HepG2 (cell line): Measurements from ENCODE around the gene GATAD2B. TPM values are rescaled to one million over a fixed set of nuclear protein-coding genes. Genes with fewer than 3 reads are reported as not detected.

ENCODE experiments used
- CBFB ChIP-seq: sonication (generic); formaldehyde crosslinking; IDR thresholded peaks from 2 replicates; pipeline ENCODE4 v1.4.0; 2020; ENCODE audit warnings: missing genetic modification reagents
- CEBPB ChIP-seq: IDR thresholded peaks from 2 replicates; pipeline ENCODE4 v1.6.1; 2011; ENCODE audit warnings: low read depth, low read length, improper control_type of control experiment, borderline replicate concordance
- EEA1 ChIP-seq: sonication (generic); formaldehyde crosslinking; IDR thresholded peaks from 2 replicates; pipeline ENCODE4 v1.5.1; 2020; ENCODE audit warnings: mild to moderate bottlenecking, missing genetic modification reagents, borderline replicate concordance
- HOXA9 ChIP-seq: sonication (generic); formaldehyde crosslinking; IDR thresholded peaks from 2 replicates; pipeline ENCODE4 v1.8.1; 2022; ENCODE audit warnings: missing genetic modification reagents, mild to moderate bottlenecking, moderate library complexity, borderline replicate concordance
- JDP2 ChIP-seq: sonication (generic); formaldehyde crosslinking; IDR thresholded peaks from 2 replicates; pipeline ENCODE4 v1.8.1; 2022; ENCODE audit warnings: missing genetic modification reagents, borderline replicate concordance
- LCORL ChIP-seq, 2 experiments: fragments of 450-650 bp in 1 of 2; sonication (generic) in 1 of 2; formaldehyde crosslinking in 1 of 2; IDR thresholded peaks; 2 replicates each; pipeline versions ENCODE4 v1.5.0 to v1.6.1; 2017 to 2020; ENCODE audit warnings: antibody characterized with exemption in 1 of 2, missing genetic modification reagents in 1 of 2
- MEIS1 ChIP-seq: sonication (generic); formaldehyde crosslinking; IDR thresholded peaks from 2 replicates; pipeline ENCODE4 v1.9.0; 2021; ENCODE audit warnings: mild to moderate bottlenecking, missing genetic modification reagents, moderate library complexity, borderline replicate concordance
- NFKBIZ ChIP-seq: IDR thresholded peaks from 2 replicates; pipeline ENCODE4 v1.6.1; 2018; ENCODE audit warnings: missing genetic modification reagents, missing compliant biosample characterization
- REST ChIP-seq, 2 experiments: IDR thresholded peaks; 2 replicates each; pipeline ENCODE4 v1.6.1; 2011 to 2012; ENCODE audit warnings: low read length in 2 of 2, borderline replicate concordance in 1 of 2, low read depth in 1 of 2, mild to moderate bottlenecking in 1 of 2, moderate library complexity in 1 of 2
- SP4 ChIP-seq: sonication (generic); formaldehyde crosslinking; IDR thresholded peaks from 2 replicates; pipeline ENCODE4 v1.8.1; 2023; ENCODE audit warnings: mild to moderate bottlenecking, missing genetic modification reagents
- TAF15 ChIP-seq: fragments of 200-400 bp; formaldehyde crosslinking; IDR thresholded peaks from one replicate; pipeline ENCODE4 v1.6.1; 2018; ENCODE audit warnings: mild to moderate bottlenecking, low read depth, low read length; ENCODE audit not compliant: poor library complexity, severe bottlenecking
- THAP7 ChIP-seq: sonication (generic); formaldehyde crosslinking; IDR thresholded peaks from 2 replicates; pipeline ENCODE4 v1.8.1; 2023; ENCODE audit warnings: mild to moderate bottlenecking, missing genetic modification reagents
- ZFP90 ChIP-seq: sonication (generic); formaldehyde crosslinking; IDR thresholded peaks from 2 replicates; pipeline ENCODE4 v1.8.0; 2022; ENCODE audit warnings: missing genetic modification reagents, mild to moderate bottlenecking, inconsistent platforms, borderline replicate concordance
- ZFYVE20 ChIP-seq: sonication (generic); formaldehyde crosslinking; IDR thresholded peaks from 2 replicates; pipeline ENCODE4 v1.8.0; 2023; ENCODE audit warnings: low read depth, mild to moderate bottlenecking, moderate library complexity, missing genetic modification reagents, borderline replicate concordance
- ZNF282 ChIP-seq: fragments of 450-650 bp; IDR thresholded peaks from 2 replicates; pipeline ENCODE4 v1.6.1; 2018; ENCODE audit not compliant: partially characterized antibody
- ZNF367 ChIP-seq: sonication (generic); formaldehyde crosslinking; IDR thresholded peaks from 2 replicates; pipeline ENCODE4 v1.4.0; 2020; ENCODE audit warnings: missing genetic modification reagents, borderline replicate concordance
- ZNF430 ChIP-seq: sonication (generic); formaldehyde crosslinking; IDR thresholded peaks from 2 replicates; pipeline ENCODE4 v1.9.0; 2021; ENCODE audit warnings: mild to moderate bottlenecking, missing genetic modification reagents
- polyA plus RNA-seq, 8 experiments: library from polyadenylated mRNA; depleted of rRNA in 3 of 8; stranded (reverse) in 7 of 8; unstranded in 1 of 8; fragments of >200 nt; fragmentation: Illumina TruSeq in 4 of 8; extraction: Trizol in 4 of 8; gene quantifications; 2 replicates each; pipeline versions ENCODE4 v1.2.1 to v1.2.3, GENCODE V29; 2011 to 2016; ENCODE audit warnings: low read depth in 4 of 8, missing spikeins in 1 of 8, mixed read lengths in 1 of 8; ENCODE audit not compliant: insufficient read depth in 1 of 8
- total RNA-seq, 5 experiments: library from RNA; depleted of rRNA; stranded (reverse); fragments of >200 nt; fragmentation: Illumina TruSeq; extraction: Trizol; gene quantifications; 2 replicates each; pipeline ENCODE4 v1.2.3, GENCODE V29; 2016; ENCODE audit warnings: low read depth in 1 of 5
- TF ChIP-seq, protein P1 (sequence below): sonication (generic); formaldehyde crosslinking; conservative IDR thresholded peaks from 2 replicates; pipeline ENCODE4 v1.4.0; 2020; ENCODE audit warnings: missing genetic modification reagents
- TF ChIP-seq, protein P2 (sequence below): sonication (generic); formaldehyde crosslinking; IDR thresholded peaks from 2 replicates; pipeline ENCODE4 v1.4.0; 2020; ENCODE audit warnings: missing genetic modification reagents
- TF ChIP-seq, protein P3 (sequence below): sonication (generic); formaldehyde crosslinking; IDR thresholded peaks from 2 replicates; pipeline ENCODE4 v1.9.0; 2021; ENCODE audit warnings: missing genetic modification reagents, borderline replicate concordance

GATAD2B gene
- total and polyA plus RNA-seq, 2 of the 13 experiments (the other 11 are each of a cell fraction or from before 2014, with no cell fraction given): 3.2 to 5.2 TPM

DNA sequence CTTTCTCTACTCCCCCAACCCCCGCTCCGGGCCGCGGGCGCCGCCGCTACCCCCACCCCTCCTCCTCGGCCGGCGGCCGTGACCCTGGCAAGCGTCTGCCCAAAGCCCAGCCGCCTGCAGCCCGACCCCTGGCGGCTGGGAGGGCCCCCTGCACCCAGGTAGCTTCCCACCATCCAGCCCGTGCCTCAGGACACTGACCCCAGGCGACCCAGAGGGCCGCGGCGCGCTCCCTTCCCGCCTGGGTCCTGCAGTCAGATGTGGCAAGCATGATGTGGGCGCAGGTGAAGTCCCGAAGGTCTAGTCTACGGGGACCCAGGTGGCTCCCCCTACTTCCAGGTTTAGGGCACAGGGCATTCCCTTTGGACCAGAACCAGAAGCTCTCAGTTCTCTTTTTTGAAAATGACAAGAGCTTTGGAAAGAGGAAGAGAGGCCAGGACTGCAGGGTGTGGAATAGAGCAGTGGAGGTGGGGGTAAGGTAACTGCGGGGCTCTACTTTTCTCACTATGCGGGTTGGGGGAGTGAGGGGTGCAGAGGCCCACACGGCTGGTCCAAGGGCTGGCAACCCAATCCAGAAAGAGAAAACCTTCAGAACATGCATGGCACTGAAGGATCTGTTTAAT lies 24.0 kb upstream of the GATAD2B start, which contains the start of gene DENND4B (continued):
- TF ChIP-seq, protein P1, sequence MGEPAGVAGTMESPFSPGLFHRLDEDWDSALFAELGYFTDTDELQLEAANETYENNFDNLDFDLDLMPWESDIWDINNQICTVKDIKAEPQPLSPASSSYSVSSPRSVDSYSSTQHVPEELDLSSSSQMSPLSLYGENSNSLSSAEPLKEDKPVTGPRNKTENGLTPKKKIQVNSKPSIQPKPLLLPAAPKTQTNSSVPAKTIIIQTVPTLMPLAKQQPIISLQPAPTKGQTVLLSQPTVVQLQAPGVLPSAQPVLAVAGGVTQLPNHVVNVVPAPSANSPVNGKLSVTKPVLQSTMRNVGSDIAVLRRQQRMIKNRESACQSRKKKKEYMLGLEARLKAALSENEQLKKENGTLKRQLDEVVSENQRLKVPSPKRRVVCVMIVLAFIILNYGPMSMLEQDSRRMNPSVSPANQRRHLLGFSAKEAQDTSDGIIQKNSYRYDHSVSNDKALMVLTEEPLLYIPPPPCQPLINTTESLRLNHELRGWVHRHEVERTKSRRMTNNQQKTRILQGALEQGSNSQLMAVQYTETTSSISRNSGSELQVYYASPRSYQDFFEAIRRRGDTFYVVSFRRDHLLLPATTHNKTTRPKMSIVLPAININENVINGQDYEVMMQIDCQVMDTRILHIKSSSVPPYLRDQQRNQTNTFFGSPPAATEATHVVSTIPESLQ (CRISPR knock-in tag): no peak
- TF ChIP-seq REST (IDR thresholded peaks at IDR 0.05; ENCODE audit: borderline replicate concordance in 1 of 2, low read depth in 1 of 2, low read length in 2 of 2) (no peak), LCORL (IDR thresholded peaks at IDR 0.05) (no peak), LCORL (CRISPR knock-in tag; IDR thresholded peaks at IDR 0.05) (peak; percentile 77), HOXA9 (CRISPR knock-in tag) (no peak), ZNF367 (no peak), CBFB (peak; percentile 45; the same call in 1 of the 2 replicates), MEIS1 (CRISPR knock-in tag) (no peak), THAP7 (CRISPR knock-in tag) (no peak), NFKBIZ (CRISPR knock-in tag) (0 out of 2 replicates have a peak, but pooled peaks have one; percentile 29), ZFP90 (CRISPR knock-in tag) (peak; percentile 60; the same call in 1 of the 2 replicates), TAF15 (no peak), ZNF282 (no peak), JDP2 (no peak), EEA1 (no peak), CEBPB (no peak), ZFYVE20 (CRISPR knock-in tag) (no peak), SP4 (CRISPR knock-in tag) (no peak), ZNF430 (CRISPR knock-in tag) (no peak)
- TF ChIP-seq, protein P2, sequence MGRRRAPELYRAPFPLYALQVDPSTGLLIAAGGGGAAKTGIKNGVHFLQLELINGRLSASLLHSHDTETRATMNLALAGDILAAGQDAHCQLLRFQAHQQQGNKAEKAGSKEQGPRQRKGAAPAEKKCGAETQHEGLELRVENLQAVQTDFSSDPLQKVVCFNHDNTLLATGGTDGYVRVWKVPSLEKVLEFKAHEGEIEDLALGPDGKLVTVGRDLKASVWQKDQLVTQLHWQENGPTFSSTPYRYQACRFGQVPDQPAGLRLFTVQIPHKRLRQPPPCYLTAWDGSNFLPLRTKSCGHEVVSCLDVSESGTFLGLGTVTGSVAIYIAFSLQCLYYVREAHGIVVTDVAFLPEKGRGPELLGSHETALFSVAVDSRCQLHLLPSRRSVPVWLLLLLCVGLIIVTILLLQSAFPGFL (CRISPR knock-in tag): no peak
- TF ChIP-seq, protein P3, sequence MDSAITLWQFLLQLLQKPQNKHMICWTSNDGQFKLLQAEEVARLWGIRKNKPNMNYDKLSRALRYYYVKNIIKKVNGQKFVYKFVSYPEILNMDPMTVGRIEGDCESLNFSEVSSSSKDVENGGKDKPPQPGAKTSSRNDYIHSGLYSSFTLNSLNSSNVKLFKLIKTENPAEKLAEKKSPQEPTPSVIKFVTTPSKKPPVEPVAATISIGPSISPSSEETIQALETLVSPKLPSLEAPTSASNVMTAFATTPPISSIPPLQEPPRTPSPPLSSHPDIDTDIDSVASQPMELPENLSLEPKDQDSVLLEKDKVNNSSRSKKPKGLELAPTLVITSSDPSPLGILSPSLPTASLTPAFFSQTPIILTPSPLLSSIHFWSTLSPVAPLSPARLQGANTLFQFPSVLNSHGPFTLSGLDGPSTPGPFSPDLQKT (CRISPR knock-in tag): no peak
